Large intestine (tissue), 3 donors: Measurements from ENCODE around the gene GRIN2D. TPM values are rescaled to one million over a fixed set of nuclear protein-coding genes. Genes with fewer than 3 reads are reported as not detected.

Source experiments
- DNase-seq, 2 donors: peaks; one replicate each; pipeline versions ENCODE4 v3.0.0 to v3.0.0-alpha.2; 2013
- H3K27ac ChIP-seq: one replicate; pipeline ENCODE4 v1.5.1; 2013; ENCODE audit warnings: low read length
- H3K27me3 ChIP-seq: 2 replicates; pipeline ENCODE4 v1.6.1; 2013; ENCODE audit warnings: low read length; ENCODE audit not compliant: control insufficient read depth, insufficient read depth
- H3K36me3 ChIP-seq: 2 replicates; pipeline ENCODE4 v1.6.1; 2013; ENCODE audit warnings: low read length; ENCODE audit not compliant: control insufficient read depth, insufficient read depth
- H3K4me1 ChIP-seq: one replicate; pipeline ENCODE4 v1.6.1; 2013; ENCODE audit warnings: low read length; ENCODE audit not compliant: control insufficient read depth, insufficient read depth
- H3K4me3 ChIP-seq: one replicate; pipeline ENCODE4 v1.5.1; 2013; ENCODE audit warnings: low read length
- H3K9me3 ChIP-seq: one replicate; pipeline ENCODE4 v1.6.1; 2013; ENCODE audit warnings: mild to moderate bottlenecking, low read depth, low read length, moderate library complexity; ENCODE audit not compliant: control insufficient read depth
- whole genome bisulfite sequencing: methylation state at CpG from one replicate; pipeline ENCODE4 v1.1.5; 2013; ENCODE audit warnings: low lambda C conversion rate; ENCODE audit not compliant: insufficient coverage; 5-methylcytosine and 5-hydroxymethylcytosine counted together
- polyA plus RNA-seq: library from polyadenylated mRNA; unstranded; fragments of 120-200 nt; gene quantifications from one replicate; pipeline ENCODE4 v1.2.1, GENCODE V29; 2013

The GRIN2D gene
- polyA plus RNA-seq, 1 donor = 0.48 TPM

- H3K4me1 ChIP-seq = peaks cover 19% of the 10 kb centered on the region
- no peak overlapping the region for H3K27ac ChIP-seq
- peak overlapping the region; percentile 27 for H3K4me3 ChIP-seq
- WGBS = no CpG with 5 or more reads among the region's 14 CpGs
- H3K27me3 ChIP-seq = peaks cover 29% of the 10 kb centered on the region
- no peaks in the 10 kb centered on the region for H3K36me3 ChIP-seq
- peaks cover 2% of the 10 kb centered on the region for H3K9me3 ChIP-seq
- peak; percentile 80 to 82 for DNase-seq
Measured at GRCh38 chr19:48415395-48415794, 21.9 kb downstream of the GRIN2D start.

GRCh38 chr19:48415806-48416221 lies 22.3 kb downstream of the GRIN2D start:
- WGBS = no CpG with 5 or more reads among the region's 30 CpGs
- peaks cover 2% of the 10 kb centered on the region for H3K9me3 ChIP-seq
- H3K36me3 ChIP-seq = no peaks in the 10 kb centered on the region
- peaks cover 19% of the 10 kb centered on the region for H3K4me1 ChIP-seq
- H3K27ac ChIP-seq = no peak overlapping the region
- H3K27me3 ChIP-seq = peaks cover 29% of the 10 kb centered on the region
- H3K4me3 ChIP-seq = peak overlapping the region; percentile 20
- DNase-seq = no peak

GRCh38 chr19:48417421-48417820 lies 24.0 kb downstream of the GRIN2D start:
- no peak overlapping the region for H3K27ac ChIP-seq
- H3K9me3 ChIP-seq = peaks cover 2% of the 10 kb centered on the region
- H3K4me1 ChIP-seq = peaks cover 19% of the 10 kb centered on the region
- no peaks in the 10 kb centered on the region for H3K36me3 ChIP-seq
- WGBS = no CpG with 5 or more reads among the region's 7 CpGs
- H3K4me3 ChIP-seq = no peak overlapping the region
- H3K27me3 ChIP-seq = peaks cover 29% of the 10 kb centered on the region
- DNase-seq = peak in 1 of 2 donors; percentile 30

GRCh38 chr19:48418317-48419064 lies 25.0 kb downstream of the GRIN2D start:
- Histone ChIP-seq H3K9me3 (peaks cover 2% of the 10 kb centered on the region), H3K4me1 (peaks cover 19% of the 10 kb centered on the region), H3K27ac (no peak overlapping the region), H3K4me3 (no peak overlapping the region), H3K36me3 (no peaks in the 10 kb centered on the region), H3K27me3 (peaks cover 29% of the 10 kb centered on the region)
- no CpG with 5 or more reads among the region's 6 CpGs for WGBS
- DNase-seq = peak in 1 of 2 donors; percentile 36

GRCh38 chr19:48419158-48419920 lies 25.9 kb downstream of the GRIN2D start:
- H3K4me3 ChIP-seq = no peak overlapping the region
- WGBS = no CpG with 5 or more reads among the region's 31 CpGs
- H3K36me3 ChIP-seq = no peaks in the 10 kb centered on the region
- H3K9me3 ChIP-seq = peaks cover 2% of the 10 kb centered on the region
- H3K27ac ChIP-seq = no peak overlapping the region
- H3K27me3 ChIP-seq = peaks cover 21% of the 10 kb centered on the region
- DNase-seq = peak in 1 of 2 donors; percentile 43
- peaks cover 16% of the 10 kb centered on the region for H3K4me1 ChIP-seq

GRCh38 chr19:48421548-48421947 lies 28.1 kb downstream of the GRIN2D start:
- H3K4me1 ChIP-seq = peaks cover 6% of the 10 kb centered on the region
- H3K36me3 ChIP-seq = no peaks in the 10 kb centered on the region
- no CpG with 5 or more reads among the region's 16 CpGs for WGBS
- H3K27me3 ChIP-seq = peaks cover 2% of the 10 kb centered on the region
- no peak overlapping the region for H3K4me3 ChIP-seq
- no peak for DNase-seq
- H3K27ac ChIP-seq = no peak overlapping the region
- H3K9me3 ChIP-seq = peaks cover 2% of the 10 kb centered on the region

GRCh38 chr19:48424694-48425219 lies 31.3 kb downstream of the GRIN2D start:
- peak in 1 of 2 donors; percentile 29 for DNase-seq
- no peak overlapping the region for H3K4me3 ChIP-seq
- H3K27ac ChIP-seq = no peak overlapping the region
- H3K36me3 ChIP-seq = no peaks in the 10 kb centered on the region
- H3K9me3 ChIP-seq = no peaks in the 10 kb centered on the region
- no peaks in the 10 kb centered on the region for H3K27me3 ChIP-seq
- no CpG with 5 or more reads among the region's 8 CpGs for WGBS
- H3K4me1 ChIP-seq = no peaks in the 10 kb centered on the region

GRCh38 chr19:48428670-48429069 lies 35.2 kb downstream of the GRIN2D start:
- no peaks in the 10 kb centered on the region for H3K27me3 ChIP-seq
- no CpG with 5 or more reads among the region's 1 CpG for WGBS
- no peaks in the 10 kb centered on the region for H3K36me3 ChIP-seq
- no peak overlapping the region for H3K27ac ChIP-seq
- DNase-seq = no peak
- H3K4me1 ChIP-seq = no peaks in the 10 kb centered on the region
- no peaks in the 10 kb centered on the region for H3K9me3 ChIP-seq
- H3K4me3 ChIP-seq = no peak overlapping the region

GRCh38 chr19:48433337-48433736 lies 39.9 kb downstream of the GRIN2D start:
- H3K4me1 ChIP-seq = no peaks in the 10 kb centered on the region
- no peak overlapping the region for H3K4me3 ChIP-seq
- H3K9me3 ChIP-seq = no peaks in the 10 kb centered on the region
- no peak overlapping the region for H3K27ac ChIP-seq
- no peak for DNase-seq
- no peaks in the 10 kb centered on the region for H3K36me3 ChIP-seq
- peaks cover 11% of the 10 kb centered on the region for H3K27me3 ChIP-seq
- 83% methylated on average over 1 of the region's 8 CpGs for WGBS

- Histone ChIP-seq H3K9me3 (no peaks in the 10 kb centered on the region), H3K4me1 (no peaks in the 10 kb centered on the region), H3K4me3 (no peak overlapping the region), H3K36me3 (no peaks in the 10 kb centered on the region), H3K27ac (no peak overlapping the region), H3K27me3 (peaks cover 29% of the 10 kb centered on the region)
- 94% methylated on average over 2 of the region's 5 CpGs for WGBS
- DNase-seq = no peak
Measured at GRCh38 chr19:48436586-48436985, 43.1 kb downstream of the GRIN2D start.
